SH-SY5Y (cell line): ENCODE results near the gene CBR4.

Experiments
- GATA2 ChIP-seq: IDR thresholded peaks from 2 replicates; pipeline ENCODE4 v1.6.1; 2011; ENCODE audit warnings: mild to moderate bottlenecking, low read depth, low read length
- GATA3 ChIP-seq: IDR thresholded peaks from 2 replicates; pipeline ENCODE4 v1.6.1; 2011; ENCODE audit warnings: low read depth, mild to moderate bottlenecking, low read length, moderate library complexity

DNA sequence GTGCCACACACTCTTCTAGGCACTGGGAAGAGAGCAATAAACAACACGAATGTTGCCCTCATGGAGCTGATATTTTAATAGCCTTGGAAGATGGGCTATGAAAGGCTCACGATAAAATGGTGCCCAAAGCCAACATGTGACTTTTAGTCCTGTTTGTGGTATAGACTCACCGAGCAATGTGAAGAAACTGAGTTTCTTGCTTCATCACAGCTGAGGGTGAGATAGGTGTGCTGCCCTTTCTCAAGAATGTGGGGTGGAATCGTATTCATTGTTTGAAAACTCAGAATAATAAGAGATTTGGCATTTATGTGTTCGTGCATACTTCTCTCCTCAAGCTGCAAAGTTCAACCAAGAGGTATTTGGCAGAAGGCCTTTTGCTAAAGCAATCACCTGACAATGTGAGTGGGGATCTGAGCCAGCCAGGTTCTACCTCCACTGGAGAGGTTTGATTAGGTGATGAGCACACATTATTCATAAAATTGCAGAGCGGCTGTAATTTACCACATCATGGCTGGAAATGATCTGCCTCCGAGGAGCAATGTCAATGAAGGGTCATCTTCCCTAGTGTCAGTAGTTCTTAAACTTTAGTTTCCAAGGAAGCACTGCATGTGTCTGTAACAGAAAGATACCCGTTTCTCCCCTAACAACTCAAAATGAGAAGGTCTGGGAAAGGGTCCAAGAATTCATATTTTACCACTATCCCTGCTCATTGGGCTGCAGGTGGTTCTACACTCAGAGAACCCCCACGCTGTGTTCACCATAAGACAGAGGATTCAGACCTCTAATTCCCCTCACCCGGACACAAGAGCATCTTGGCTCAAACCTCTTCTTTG, 41.9 kb upstream of the CBR4 start:
- TF ChIP-seq GATA2 (no peak), GATA3 (no peak)
